A549 (cell line): ENCODE results near the gene FOXB1. TPM values are rescaled to one million over a fixed set of nuclear protein-coding genes. Genes with fewer than 3 reads are reported as not detected.

Experiments used
- ATAC-seq, 2 experiments: fragments of 200-7000 bp in 1 of 2; fragments of >200 bp in 1 of 2; cut with Nextera tagmentation in 1 of 2; cut with Tn5 transposase in 1 of 2; 3 replicates each; pipeline versions ENCODE4 v1.8.0 to v1.9.1; 2018 to 2020; ENCODE audit warnings: mild to moderate bottlenecking in 1 of 2, moderate library complexity in 1 of 2
- CTCF ChIA-PET: fragments of 300-600 bp; sonication (Branson Sonifier 250); formaldehyde crosslinking; extraction: SDS; loops from one replicate; lab custom pipeline; 2021; ENCODE audit warnings: antibody characterized with exemption, inconsistent platforms; lab: Yijun Ruan, JAX
- POLR2A ChIA-PET: fragments of 350-600 bp; formaldehyde crosslinking; extraction: SDS; loops from one replicate; lab custom pipeline; 2021; ENCODE audit warnings: antibody characterized with exemption, inconsistent platforms; lab: Yijun Ruan, JAX
- DNase-seq, 2 experiments: peaks; one replicate each; pipeline versions ENCODE4 v3.0.0 to v3.0.0-alpha.2; 2011 to 2016; ENCODE audit warnings: low read depth in 1 of 2, low spot score in 1 of 2
- FAIRE-seq: peaks from 2 replicates; lab custom pipeline; 2011; peaks lifted over from hg19 to GRCh38; lab: Jason Lieb, UNC
- H3K27ac ChIP-seq, 2 experiments: fragments of >200 bp; sonication (Bioruptor Twin); formaldehyde crosslinking; 3 replicates each; pipeline ENCODE4 v1.5.1; 2016 to 2017
- H3K4me1 ChIP-seq: fragments of >200 bp; sonication (Bioruptor Twin); formaldehyde crosslinking; 3 replicates; pipeline ENCODE4 v1.6.1; 2016
- H3K4me2 ChIP-seq: fragments of >200 bp; sonication (Bioruptor Twin); formaldehyde crosslinking; 3 replicates; pipeline ENCODE4 v1.6.1; 2016
- H3K4me3 ChIP-seq: fragments of >200 bp; sonication (Bioruptor Twin); formaldehyde crosslinking; 3 replicates; pipeline ENCODE4 v1.5.1; 2016
- H3K9me3 ChIP-seq: fragments of >200 bp; sonication (Bioruptor Twin); formaldehyde crosslinking; 3 replicates; pipeline ENCODE4 v1.6.1; 2016
- ATOH8 ChIP-seq: fragments of 250-450 bp; sonication (Bioruptor Pico); IDR thresholded peaks from 2 replicates; pipeline ENCODE4 v1.5.0; 2020; ENCODE audit warnings: low read depth, mild to moderate bottlenecking, moderate library complexity
- BCL3 ChIP-seq: fragments of >200 bp; sonication (Bioruptor Twin); formaldehyde crosslinking; IDR thresholded peaks from 3 replicates; pipeline ENCODE4 v1.6.1; 2016
- CBX8 ChIP-seq: fragments of 200-600 bp; sonication (generic); IDR thresholded peaks from 2 replicates; pipeline ENCODE4 v1.6.1; 2016
- CHD4 ChIP-seq: fragments of 200-600 bp; sonication (generic); IDR thresholded peaks from 2 replicates; pipeline ENCODE4 v1.6.1; 2016; ENCODE audit warnings: antibody characterized with exemption, mild to moderate bottlenecking, borderline replicate concordance
- E2F6 ChIP-seq: IDR thresholded peaks from 2 replicates; pipeline ENCODE4 v1.6.1; 2012; ENCODE audit warnings: low read depth, borderline replicate concordance
- EHF ChIP-seq: fragments of 250-450 bp; sonication (Bioruptor Pico); IDR thresholded peaks from 2 replicates; pipeline ENCODE4 v1.5.0; 2020; ENCODE audit warnings: mild to moderate bottlenecking
- EP300 ChIP-seq, 2 experiments: fragments of >200 bp; sonication (Bioruptor Twin); formaldehyde crosslinking; IDR thresholded peaks; 2 replicates in 1 of 2; 3 replicates in 1 of 2; pipeline ENCODE4 v1.6.1; 2016 to 2017
- FOSB ChIP-seq: fragments of 250-450 bp; sonication (Bioruptor Pico); IDR thresholded peaks from 2 replicates; pipeline ENCODE4 v1.5.0; 2020; ENCODE audit warnings: mild to moderate bottlenecking, moderate library complexity
- HMGXB4 ChIP-seq: fragments of 250-450 bp; sonication (Bioruptor Pico); IDR thresholded peaks from 2 replicates; pipeline ENCODE4 v1.5.0; 2021; ENCODE audit warnings: mild to moderate bottlenecking, moderate library complexity, borderline replicate concordance
- HOXB5 ChIP-seq: fragments of 250-450 bp; sonication (Bioruptor Pico); IDR thresholded peaks from 2 replicates; pipeline ENCODE4 v1.5.0; 2020; ENCODE audit warnings: mild to moderate bottlenecking, moderate library complexity
- JUN ChIP-seq, 2 experiments: fragments of >200 bp; sonication (Bioruptor Twin); formaldehyde crosslinking; IDR thresholded peaks; 2 replicates in 1 of 2; 3 replicates in 1 of 2; pipeline ENCODE4 v1.6.1; 2016 to 2017
- JUNB ChIP-seq: fragments of >200 bp; sonication (Bioruptor Twin); formaldehyde crosslinking; IDR thresholded peaks from 2 replicates; pipeline ENCODE4 v1.6.1; 2016
- KDM1A ChIP-seq: fragments of 200-600 bp; sonication (generic); IDR thresholded peaks from 2 replicates; pipeline ENCODE4 v1.6.1; 2016; ENCODE audit warnings: low read depth, mild to moderate bottlenecking
- NFE2L2 ChIP-seq: fragments of 150-350 bp; conservative IDR thresholded peaks from 2 replicates; pipeline ENCODE4 v1.6.1; 2014; ENCODE audit warnings: low read length
- NR3C1 ChIP-seq: fragments of >200 bp; sonication (Bioruptor Twin); formaldehyde crosslinking; IDR thresholded peaks from 3 replicates; pipeline ENCODE4 v1.6.1; 2017
- PHF8 ChIP-seq: fragments of 200-600 bp; sonication (generic); IDR thresholded peaks from 2 replicates; pipeline ENCODE4 v1.6.1; 2016; ENCODE audit warnings: low read depth, mild to moderate bottlenecking, antibody characterized with exemption, moderate library complexity, borderline replicate concordance
- RNF2 ChIP-seq: fragments of 200-600 bp; sonication (generic); IDR thresholded peaks from 2 replicates; pipeline ENCODE4 v1.6.1; 2016; ENCODE audit warnings: low read depth, mild to moderate bottlenecking, antibody characterized with exemption, moderate library complexity, borderline replicate concordance
- SREBF2 ChIP-seq: fragments of 450-650 bp; IDR thresholded peaks from 2 replicates; pipeline ENCODE4 v1.6.1; 2014; ENCODE audit warnings: mild to moderate bottlenecking, moderate library complexity
- TP53 ChIP-seq: fragments of 250-450 bp; sonication (Bioruptor Pico); IDR thresholded peaks from 2 replicates; pipeline ENCODE4 v1.5.0; 2021; ENCODE audit warnings: mild to moderate bottlenecking, moderate library complexity
- ZFP36 ChIP-seq: fragments of 450-650 bp; IDR thresholded peaks from 2 replicates; pipeline ENCODE4 v1.6.1; 2014; ENCODE audit warnings: borderline replicate concordance; ENCODE audit not compliant: partially characterized antibody
- ZNF302 ChIP-seq: fragments of 250-450 bp; sonication (Bioruptor Pico); IDR thresholded peaks from 2 replicates; pipeline ENCODE4 v1.9.0; 2021; ENCODE audit warnings: inconsistent platforms, mild to moderate bottlenecking, moderate library complexity
- ZSCAN20 ChIP-seq: fragments of 250-450 bp; sonication (Bioruptor Pico); IDR thresholded peaks from 2 replicates; pipeline ENCODE4 v1.8.0; 2022; ENCODE audit warnings: mild to moderate bottlenecking, moderate library complexity
- WGBS: methylation state at CpG from one replicate; pipeline ENCODE4 v1.1.6; 2017; ENCODE audit errors: missing lambda C conversion rate; 5-methylcytosine and 5-hydroxymethylcytosine counted together
- polyA plus RNA-seq, 4 experiments: library from polyadenylated mRNA; depleted of rRNA in 3 of 4; stranded (reverse); fragments of >200 nt; fragmentation: RNase III in 1 of 4; extraction: RNeasy Plus Mini Kit Qiagen cat#74134 plus additional on column Dnase treatment in 1 of 4; gene quantifications; 2 replicates in 3 of 4; 3 replicates in 1 of 4; pipeline ENCODE4 v1.2.3, GENCODE V29; 2011 to 2017

FOXB1 gene
- polyA plus RNA-seq, 2 of the 4 experiments (the other 2 are of a cell fraction) = not detected

GRCh38 chr15:60004846-60005351 is 788 bp downstream of the FOXB1 start (continued):
- no peak for TF ChIP-seq HMGXB4 (CRISPR knock-in tag)
- no peak for TF ChIP-seq EP300 (IDR thresholded peaks at IDR 0.05)
- no peak for TF ChIP-seq KDM1A
- no peak for TF ChIP-seq PHF8
- no peak for TF ChIP-seq ZNF302 (CRISPR knock-in tag)
- TF ChIP-seq JUN (IDR thresholded peaks at IDR 0.05) = no peak

- DNase-seq (no peak), FAIRE-seq (no peak), ATAC-seq (peak; percentile 5 to 48; a peak in 4 of 6 replicates)
- Histone ChIP-seq H3K4me2 (peak overlapping the region; percentile 99), H3K9me3 (no peaks in the 10 kb centered on the region), H3K4me3 (peak overlapping the region; percentile 47), H3K27ac (no peak overlapping the region), H3K4me1 (peaks cover 33% of the 10 kb centered on the region)
- 4% methylated on average over 43 of the region's 77 CpGs for WGBS
- CTCF ChIA-PET = interaction anchor here (1.0 to 1.1 kb wide), 2 partner anchors 14 to 88 kb away, joined by 4 to 6 read pairs; no protein-coding TSS in a partner anchor
- POLR2A ChIA-PET = no interaction called here
- TF ChIP-seq E2F6 (peak; percentile 65; the same call in 1 of the 2 replicates), ZFP36 (no peak)
Observed at GRCh38 chr15:60005352-60006202, 1.5 kb downstream of the FOXB1 start.

- DNase-seq = no peak
- TF ChIP-seq CHD4 (no peak), ZFP36 (peak; percentile 13), CBX8 (peak; percentile 82)
- ChIA-PET POLR2A (no interaction called here), CTCF (interaction anchor here (0.8 to 1.0 kb wide), 2 partner anchors 9 to 89 kb away, joined by 3 to 4 read pairs; no protein-coding TSS in a partner anchor)
- peaks cover 29% of the 10 kb centered on the region for H3K4me1 ChIP-seq
- no peaks in the 10 kb centered on the region for H3K9me3 ChIP-seq
- H3K4me2 ChIP-seq = peak overlapping the region; percentile 99
- WGBS = under 1% methylated on average over 32 of the region's 32 CpGs
- H3K4me3 ChIP-seq = peak overlapping the region; percentile 47
- FAIRE-seq = no peak
- H3K27ac ChIP-seq = no peak overlapping the region
- peak; percentile 17 to 71; a peak in 4 of 6 replicates for ATAC-seq
Observed at GRCh38 chr15:60006203-60006862, 2.2 kb downstream of the FOXB1 start.

- no peaks in the 10 kb centered on the region for H3K9me3 ChIP-seq
- no peak for DNase-seq
- peaks cover 29% of the 10 kb centered on the region for H3K4me1 ChIP-seq
- ChIA-PET POLR2A (no interaction called here), CTCF (interaction anchor here (0.8 to 1.0 kb wide), 2 partner anchors 9 to 89 kb away, joined by 3 to 4 read pairs; no protein-coding TSS in a partner anchor)
- peak overlapping the region; percentile 99 for H3K4me2 ChIP-seq
- H3K4me3 ChIP-seq = peak overlapping the region; percentile 47
- ATAC-seq = no peak
- TF ChIP-seq NFE2L2 (no peak), ATOH8 (CRISPR knock-in tag) (no peak), NR3C1 (no peak), ZSCAN20 (no peak), HOXB5 (no peak), CHD4 (no peak), ZFP36 (peak; percentile 20), TP53 (CRISPR knock-in tag) (no peak), EHF (CRISPR knock-in tag) (no peak), SREBF2 (no peak), CBX8 (peak; percentile 84), JUNB (no peak), FOSB (no peak), RNF2 (peak; percentile 96; the same call in 1 of the 2 replicates), BCL3 (no peak)
- TF ChIP-seq, all 56 proteins: peak for 3
- 17% methylated on average over 4 of the region's 4 CpGs for WGBS
- no peak for FAIRE-seq
- no peak overlapping the region for H3K27ac ChIP-seq
Observed at GRCh38 chr15:60006873-60007272, 2.8 kb downstream of the FOXB1 start.
